IMR-90 (cell line): ENCODE results near the gene GAS2L2. TPM values are rescaled to one million over a fixed set of nuclear protein-coding genes. Genes with fewer than 3 reads are reported as not detected.

Experiments used
- ATAC-seq: fragments of 200-7000 bp; cut with Tn5 transposase; 2 replicates; pipeline ENCODE4 v1.9.1; 2020; ENCODE audit warnings: low read depth, mild to moderate bottlenecking, moderate library complexity
- BruUV-seq: library from RNA; stranded (reverse); fragments of 400-500 nt; replicated peaks from 2 replicates; lab custom pipeline; 2021; lab: Mats Ljungman, UMichigan
- CTCF ChIA-PET: fragments of 300-600 bp; formaldehyde crosslinking; extraction: SDS; loops from one replicate; lab custom pipeline; 2021; ENCODE audit warnings: antibody characterized with exemption; lab: Yijun Ruan, JAX
- POLR2A ChIA-PET: fragments of 300-600 bp; sonication (Branson Sonifier 250); formaldehyde crosslinking; loops from one replicate; lab custom pipeline; 2022; ENCODE audit warnings: antibody characterized with exemption; ENCODE audit not compliant: unreplicated experiment; lab: Charles Lee
- DNase-seq: peaks from one replicate; pipeline ENCODE4 v3.0.0; 2013
- H2AFZ ChIP-seq: replicated peaks from 2 replicates; pipeline ENCODE3; 2013; ENCODE audit warnings: low read length, mild to moderate bottlenecking; ENCODE audit not compliant: poor library complexity
- H2AK5ac ChIP-seq: 2 replicates; pipeline ENCODE4 v1.6.1; 2013; ENCODE audit warnings: low read depth, low read length, inconsistent platforms
- H2AK9ac ChIP-seq: replicated peaks from 2 replicates; pipeline ENCODE3; 2013; ENCODE audit warnings: mild to moderate bottlenecking, low read depth, low read length, moderate library complexity; ENCODE audit not compliant: poor library complexity
- H2BK120ac ChIP-seq: 2 replicates; pipeline ENCODE4 v1.6.1; 2013; ENCODE audit warnings: low read depth, low read length, inconsistent platforms
- H2BK15ac ChIP-seq: 3 replicates; pipeline ENCODE4 v1.6.1; 2013; ENCODE audit warnings: low read depth, low read length, inconsistent platforms
- H2BK20ac ChIP-seq: 2 replicates; pipeline ENCODE4 v1.6.1; 2013; ENCODE audit warnings: low read depth, mild to moderate bottlenecking, inconsistent platforms, low read length, moderate library complexity
- H2BK5ac ChIP-seq: 2 replicates; pipeline ENCODE4 v1.6.1; 2013; ENCODE audit warnings: mild to moderate bottlenecking, low read depth, low read length, inconsistent platforms; ENCODE audit not compliant: poor library complexity, severe bottlenecking
- H3K14ac ChIP-seq: replicated peaks from 2 replicates; pipeline ENCODE4 v1.6.1; 2013; ENCODE audit warnings: low read depth, low read length, inconsistent platforms
- H3K18ac ChIP-seq: 2 replicates; pipeline ENCODE4 v1.6.1; 2013; ENCODE audit warnings: low read depth, low read length, control low read depth
- H3K23ac ChIP-seq: 2 replicates; pipeline ENCODE4 v1.6.1; 2013; ENCODE audit warnings: low read depth, low read length, inconsistent platforms
- H3K27ac ChIP-seq: 2 replicates; pipeline ENCODE4 v1.5.1; 2013; ENCODE audit warnings: mild to moderate bottlenecking, control low read depth, low read length; ENCODE audit not compliant: insufficient read depth
- H3K27me3 ChIP-seq: 2 replicates; pipeline ENCODE4 v1.6.1; 2013; ENCODE audit warnings: low read length; ENCODE audit not compliant: control insufficient read depth, insufficient read depth
- H3K36me3 ChIP-seq: 2 replicates; pipeline ENCODE4 v1.6.1; 2013; ENCODE audit warnings: low read length, mixed read lengths; ENCODE audit not compliant: control insufficient read depth, insufficient read depth
- H3K4ac ChIP-seq: 2 replicates; pipeline ENCODE4 v1.6.1; 2013; ENCODE audit warnings: low read depth, low read length, inconsistent platforms
- H3K4me1 ChIP-seq: 2 replicates; pipeline ENCODE4 v1.6.1; 2013; ENCODE audit warnings: low read length, mixed read lengths; ENCODE audit not compliant: control insufficient read depth, insufficient read depth
- H3K4me2 ChIP-seq: 2 replicates; pipeline ENCODE4 v1.6.1; 2013; ENCODE audit warnings: low read depth, mild to moderate bottlenecking, control low read depth, low read length, moderate library complexity
- H3K4me3 ChIP-seq: 2 replicates; pipeline ENCODE4 v1.5.1; 2013; ENCODE audit warnings: low read depth, mild to moderate bottlenecking, control low read depth, low read length, moderate library complexity; ENCODE audit not compliant: insufficient read depth
- H3K56ac ChIP-seq: 2 replicates; pipeline ENCODE4 v1.6.1; 2013; ENCODE audit warnings: low read length, inconsistent platforms; ENCODE audit not compliant: insufficient read depth; ENCODE audit errors: extremely low read depth
- H3K79me1 ChIP-seq, 2 experiments: 2 replicates each; pipeline ENCODE4 v1.6.1; 2013; ENCODE audit warnings: low read length in 2 of 2, inconsistent platforms in 1 of 2, low read depth in 1 of 2
- H3K9ac ChIP-seq: 2 replicates; pipeline ENCODE4 v1.6.1; 2013; ENCODE audit warnings: low read depth, low read length, control low read depth
- H3K9me1 ChIP-seq: 2 replicates; pipeline ENCODE4 v1.6.1; 2013; ENCODE audit warnings: low read length, inconsistent platforms; ENCODE audit not compliant: insufficient read depth
- H3K9me3 ChIP-seq: 2 replicates; pipeline ENCODE4 v1.6.1; 2013; ENCODE audit warnings: low read length; ENCODE audit not compliant: control insufficient read depth, insufficient read depth
- H4K20me1 ChIP-seq: 2 replicates; pipeline ENCODE4 v1.6.1; 2013; ENCODE audit warnings: low read length, inconsistent platforms; ENCODE audit not compliant: insufficient read depth
- H4K5ac ChIP-seq: 2 replicates; pipeline ENCODE4 v1.6.1; 2013; ENCODE audit warnings: mild to moderate bottlenecking, low read depth, low read length, control low read depth
- H4K8ac ChIP-seq, 2 experiments: 2 replicates each; pipeline ENCODE4 v1.6.1; 2013; ENCODE audit warnings: low read depth in 2 of 2, low read length in 2 of 2, control low read depth in 1 of 2, inconsistent platforms in 1 of 2
- H4K91ac ChIP-seq: 2 replicates; pipeline ENCODE4 v1.6.1; 2013; ENCODE audit warnings: low read depth, low read length, inconsistent platforms; ENCODE audit not compliant: insufficient read depth
- BHLHE40 ChIP-seq: fragments of 150-350 bp; IDR thresholded peaks from 2 replicates; pipeline ENCODE4 v1.6.1; 2016; ENCODE audit warnings: mild to moderate bottlenecking, low read depth, low read length
- CEBPB ChIP-seq: IDR thresholded peaks from 2 replicates; pipeline ENCODE4 v1.6.1; 2012; ENCODE audit warnings: low read depth, low read length, improper control_type of control experiment
- ELK1 ChIP-seq: fragments of 150-350 bp; IDR thresholded peaks from 2 replicates; pipeline ENCODE4 v1.6.1; 2016; ENCODE audit warnings: low read depth, mild to moderate bottlenecking, low read length, moderate library complexity, borderline replicate concordance
- FOS ChIP-seq: fragments of 150-350 bp; IDR thresholded peaks from 2 replicates; pipeline ENCODE4 v1.6.1; 2016; ENCODE audit warnings: low read depth, low read length
- MAFK ChIP-seq: IDR thresholded peaks from 2 replicates; pipeline ENCODE4 v1.6.1; 2012; ENCODE audit warnings: low read depth, low read length, improper control_type of control experiment
- MAZ ChIP-seq: IDR thresholded peaks from 2 replicates; pipeline ENCODE4 v1.6.1; 2012; ENCODE audit warnings: low read depth, mild to moderate bottlenecking, low read length, improper control_type of control experiment, moderate library complexity, borderline replicate concordance
- MXI1 ChIP-seq: IDR thresholded peaks from 2 replicates; pipeline ENCODE4 v1.6.1; 2012; ENCODE audit warnings: low read depth, mild to moderate bottlenecking, low read length, moderate library complexity, borderline replicate concordance
- NFE2L2 ChIP-seq: fragments of 150-350 bp; IDR thresholded peaks from 2 replicates; pipeline ENCODE4 v1.6.1; 2016; ENCODE audit warnings: low read depth, mild to moderate bottlenecking, low read length
- RAD21 ChIP-seq: IDR thresholded peaks from 2 replicates; pipeline ENCODE4 v1.6.1; 2012; ENCODE audit warnings: low read length, improper control_type of control experiment
- RCOR1 ChIP-seq: IDR thresholded peaks from 2 replicates; pipeline ENCODE4 v1.6.1; 2012; ENCODE audit warnings: mild to moderate bottlenecking, low read length, improper control_type of control experiment; ENCODE audit not compliant: insufficient replicate concordance
- RFX5 ChIP-seq: IDR thresholded peaks from 2 replicates; pipeline ENCODE4 v1.8.0; 2012; ENCODE audit warnings: low read depth, mild to moderate bottlenecking, low read length, moderate library complexity
- SMC3 ChIP-seq: fragments of 150-350 bp; IDR thresholded peaks from 2 replicates; pipeline ENCODE4 v1.6.1; 2016; ENCODE audit warnings: low read depth, mild to moderate bottlenecking, antibody characterized with exemption, low read length, moderate library complexity
- USF2 ChIP-seq: fragments of 150-350 bp; IDR thresholded peaks from 2 replicates; pipeline ENCODE4 v1.6.1; 2017; ENCODE audit warnings: mild to moderate bottlenecking, antibody characterized with exemption, low read length, low read depth
- WGBS, 2 experiments: methylation state at CpG; one replicate each; pipeline versions ENCODE4 v1.1.5 to v1.1.7; 2013; ENCODE audit warnings: missing lambda C conversion rate in 2 of 2; ENCODE audit not compliant: insufficient read length in 1 of 2; ENCODE audit errors: extremely low coverage in 2 of 2; 5-methylcytosine and 5-hydroxymethylcytosine counted together
- dilution Hi-C: fragments of 300-500 bp; cut with HindIII; formaldehyde crosslinking; loops from one replicate; pipeline ENCODE4 v1.14.3; 2018; ENCODE audit warnings: low sequenced_read_pairs; ENCODE audit not compliant: unreplicated experiment
- in situ Hi-C: fragments of 300-500 bp; cut with MboI; formaldehyde crosslinking; loops from 3 replicates; pipeline ENCODE4 v1.14.3; 2019; ENCODE audit warnings: low sequenced_read_pairs, inconsistent platforms, mixed read lengths
- intact Hi-C: fragments of 100-400 bp; cut with micrococcal nuclease; formaldehyde crosslinking; loops from 2 replicates; pipeline ENCODE4 v1.10.0; 2022
- polyA plus RNA-seq, 3 experiments: library from polyadenylated mRNA; depleted of rRNA; stranded (reverse); fragments of >200 nt; gene quantifications; 2 replicates each; pipeline ENCODE4 v1.2.3, GENCODE V29; 2012; ENCODE audit warnings: low replicate concordance in 1 of 3
- total RNA-seq: library from RNA; depleted of rRNA; stranded (reverse); fragments of >200 nt; gene quantifications from 2 replicates; pipeline ENCODE4 v1.2.3, GENCODE V29; 2012

GAS2L2 gene
- total and polyA plus RNA-seq, 2 of the 4 experiments (the other 2 are of a cell fraction) = 0.02 TPM; not detected in 1

GRCh38 chr17:35773679-35774425 lies 20.8 kb upstream of the GAS2L2 start:
- no peak overlapping the region for H2AK9ac ChIP-seq
- POLR2A ChIA-PET = no interaction called here
- H3K18ac ChIP-seq = no peak overlapping the region
- no peak overlapping the region for H3K9ac ChIP-seq
- TF ChIP-seq SMC3 (no peak), USF2 (no peak), MAZ (no peak), RAD21 (no peak), RFX5 (no peak), CEBPB (no peak), BHLHE40 (no peak), NFE2L2 (no peak), MXI1 (no peak), FOS (no peak), ELK1 (no peak), MAFK (no peak), RCOR1 (no peak)
- no peak overlapping the region for H2AFZ ChIP-seq
- no peak overlapping the region for H3K23ac ChIP-seq
- H3K4me1 ChIP-seq = peaks cover 24% of the 10 kb centered on the region
- H2BK5ac ChIP-seq = no peak overlapping the region
- no peak overlapping the region for H4K8ac ChIP-seq
- ATAC-seq (no peak), DNase-seq (no peak)
- in situ Hi-C loops = no loop called here
- no peak overlapping the region for H3K56ac ChIP-seq
- H3K36me3 ChIP-seq = no peaks in the 10 kb centered on the region
- no TSS peak for BruUV-seq
- no peaks in the 10 kb centered on the region for H4K20me1 ChIP-seq
- 52% methylated on average over 4 of the region's 10 CpGs; no CpG with 5 or more reads in 1 of the 2 experiments for WGBS, 2 experiments
- H3K14ac ChIP-seq = no peak overlapping the region
- dilution Hi-C loops = no loop called here
- no peak overlapping the region; the same call in 2 of the 3 replicates for H2BK15ac ChIP-seq
- H3K4me2 ChIP-seq = no peak overlapping the region
- CTCF ChIA-PET = interaction anchor here (2.1 kb wide), 1 partner anchor 10 kb away, joined by 7 read pairs; no protein-coding TSS in a partner anchor
- H3K27ac ChIP-seq = no peak overlapping the region
- intact Hi-C loops = no loop called here
- no peaks in the 10 kb centered on the region for H3K9me3 ChIP-seq
- no peak overlapping the region for H4K5ac ChIP-seq
- peaks cover 26% of the 10 kb centered on the region for H3K27me3 ChIP-seq
- no peak overlapping the region for H2BK20ac ChIP-seq
- no peak overlapping the region for H4K91ac ChIP-seq
- H3K4ac ChIP-seq = no peak overlapping the region; the same call in 1 of the 2 replicates
- no peak overlapping the region for H2AK5ac ChIP-seq
- H3K9me1 ChIP-seq = peaks cover 10% of the 10 kb centered on the region; the same call in 1 of the 2 replicates
- no peaks in the 10 kb centered on the region for H3K79me1 ChIP-seq
- no peak overlapping the region for H3K4me3 ChIP-seq
- no peak overlapping the region for H2BK120ac ChIP-seq
